Skin epidermis (tissue), 12 donors: ENCODE measurements around the gene PORCN.
"Not testable (repeated sequence)": the region's sequence is repeated elsewhere in the genome, so short reads cannot be mapped to it uniquely, and the experiment has no call there.

Experiments
- H3K27ac ChIP-seq, 21 experiments: fragments of 200-600 bp; sonication (generic) in 11 of 21; one replicate each; pipeline ENCODE4 v1.5.0; 2020; ENCODE audit warnings: mild to moderate bottlenecking in 3 of 21, inconsistent platforms in 2 of 21, moderate library complexity in 2 of 21
- H3K4me3 ChIP-seq, 7 experiments: fragments of 200-600 bp; sonication (generic) in 2 of 7; one replicate each; pipeline ENCODE4 v1.5.0; 2020; ENCODE audit warnings: inconsistent platforms in 2 of 7, mild to moderate bottlenecking in 2 of 7, moderate library complexity in 1 of 7

The PORCN gene

GRCh38 chrX:48531358-48531959 is 22.7 kb downstream of the PORCN start:
- no peak overlapping the region for H3K4me3 ChIP-seq
- H3K27ac ChIP-seq: peak overlapping the region in 20 of 21 experiments; percentile 28 to 88 (median 73)

GRCh38 chrX:48532161-48532560 is 23.4 kb downstream of the PORCN start:
- Histone ChIP-seq H3K4me3 (no peak overlapping the region), H3K27ac (peak overlapping the region in 20 of 21 experiments; percentile 22 to 88 (median 66))

GRCh38 chrX:48533165-48533564 is 24.4 kb downstream of the PORCN start:
- peak overlapping the region in 4 of 21 experiments; percentile 20 to 81 (median 35) for H3K27ac ChIP-seq
- no peak overlapping the region for H3K4me3 ChIP-seq

GRCh38 chrX:48538641-48539344 is 30.0 kb downstream of the PORCN start:
- Histone ChIP-seq H3K27ac (peak overlapping the region in 16 of 21 experiments; percentile 27 to 94 (median 80)), H3K4me3 (peak overlapping the region in 3 of 7 experiments; percentile 51 to 65 (median 56))

- H3K4me3 ChIP-seq: peak within 1 kb of the TSS; percentile 51 to 68 (median 60)
- H3K27ac ChIP-seq: peak within 1 kb of the TSS; percentile 56 to 94 (median 85)
These were observed 30.7 kb downstream of the PORCN start, which contains the start of gene TBC1D25 for GRCh38 chrX:48539345-48540027. Gene TBC1D25, plus strand, starts transcription at chrX:48539714. Its CDS starts 84 bp downstream, at chrX:48539798.

GRCh38 chrX:48540028-48540375 is 31.2 kb downstream of the PORCN start:
- peak overlapping the region in 20 of 21 experiments; percentile 77 to 94 (median 86) for H3K27ac ChIP-seq
- H3K4me3 ChIP-seq: peak overlapping the region; percentile 51 to 68 (median 60)

- peak overlapping the region in 6 of 7 experiments; percentile 51 to 65 (median 58) for H3K4me3 ChIP-seq
- peak overlapping the region in 8 of 21 experiments; percentile 53 to 94 (median 88) for H3K27ac ChIP-seq
These were observed 31.7 kb downstream of the PORCN start for GRCh38 chrX:48540480-48540879.

- H3K27ac ChIP-seq: no peak overlapping the region
- no peak overlapping the region for H3K4me3 ChIP-seq
These were observed 32.5 kb downstream of the PORCN start for GRCh38 chrX:48541140-48541814.

- H3K27ac ChIP-seq: no peak overlapping the region
- no peak overlapping the region for H3K4me3 ChIP-seq
These were observed 40.1 kb downstream of the PORCN start for GRCh38 chrX:48548871-48549270.

- H3K27ac ChIP-seq, H3K4me3 ChIP-seq: not testable (repeated sequence)
These were observed 47.0 kb downstream of the PORCN start for GRCh38 chrX:48555731-48556325.

- Histone ChIP-seq H3K4me3 (no peak overlapping the region), H3K27ac (no peak overlapping the region)
These were observed 49.5 kb downstream of the PORCN start for GRCh38 chrX:48558271-48558670.

GRCh38 chrX:48559636-48560035 is 50.8 kb downstream of the PORCN start:
- Histone ChIP-seq H3K27ac (no peak overlapping the region), H3K4me3 (no peak overlapping the region)

- H3K27ac ChIP-seq: no peak overlapping the region
- H3K4me3 ChIP-seq: no peak overlapping the region
These were observed 51.3 kb downstream of the PORCN start for GRCh38 chrX:48560056-48560455.

- H3K4me3 ChIP-seq: no peak overlapping the region
- H3K27ac ChIP-seq: no peak overlapping the region
These were observed 51.9 kb downstream of the PORCN start for GRCh38 chrX:48560681-48561080.

GRCh38 chrX:48569958-48570357 is 61.2 kb downstream of the PORCN start:
- no peak overlapping the region for H3K27ac ChIP-seq
- no peak overlapping the region for H3K4me3 ChIP-seq
